ENCODE data around the gene ERBB4. TPM values are rescaled to one million over a fixed set of nuclear protein-coding genes. Genes with fewer than 3 reads are reported as not detected.

Gene ERBB4
- total and polyA plus RNA-seq, 2 of the 8 experiments (the other 6 are each of a cell fraction or from before 2014, with no cell fraction given), result 0.34 to 1.3 TPM

DNA sequence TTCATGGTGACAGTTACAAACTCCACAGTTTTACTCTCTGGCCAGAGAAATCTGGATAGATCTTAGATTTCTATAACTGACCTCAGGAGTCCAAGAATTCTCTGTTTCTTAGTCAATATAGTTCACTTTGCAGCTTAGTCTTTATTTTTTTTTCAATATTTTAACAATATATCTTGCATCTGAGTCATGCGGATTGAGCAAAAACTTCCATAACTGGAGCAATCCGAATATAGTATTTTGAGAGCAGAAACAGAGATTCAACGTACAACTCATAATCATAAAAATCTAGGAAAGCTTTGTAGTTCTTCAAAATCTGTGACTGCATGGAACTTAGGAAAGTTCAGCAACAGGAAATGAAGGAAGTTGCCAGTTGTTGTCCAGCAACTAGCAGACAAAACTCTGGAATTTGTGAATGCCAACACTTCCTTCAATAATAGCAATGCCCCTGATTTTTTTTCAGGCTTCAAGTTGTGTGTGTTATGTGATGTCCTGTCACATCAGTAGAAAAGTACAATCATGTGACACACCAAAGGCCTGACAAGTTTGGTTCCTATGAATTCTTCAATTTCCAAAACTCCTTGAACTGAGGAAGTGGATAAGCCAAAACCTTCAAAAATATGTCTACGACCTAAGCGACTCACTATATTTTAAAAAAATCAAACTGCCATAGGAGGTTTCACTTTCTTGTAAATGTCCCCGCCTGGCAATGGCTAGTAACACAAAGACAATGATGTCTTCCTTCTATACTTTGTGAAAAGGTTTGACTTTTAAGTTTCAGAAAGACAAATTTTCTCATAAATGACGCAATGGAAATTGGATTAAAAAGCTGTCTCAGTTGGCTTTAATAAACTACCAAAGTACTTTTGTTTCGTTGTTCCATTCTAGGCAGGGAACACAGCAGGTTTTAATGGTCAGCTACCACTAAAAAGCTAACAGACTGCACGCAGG, 510.6 kb downstream of the ERBB4 start (continued):
- TF ChIP-seq, protein P1, sequence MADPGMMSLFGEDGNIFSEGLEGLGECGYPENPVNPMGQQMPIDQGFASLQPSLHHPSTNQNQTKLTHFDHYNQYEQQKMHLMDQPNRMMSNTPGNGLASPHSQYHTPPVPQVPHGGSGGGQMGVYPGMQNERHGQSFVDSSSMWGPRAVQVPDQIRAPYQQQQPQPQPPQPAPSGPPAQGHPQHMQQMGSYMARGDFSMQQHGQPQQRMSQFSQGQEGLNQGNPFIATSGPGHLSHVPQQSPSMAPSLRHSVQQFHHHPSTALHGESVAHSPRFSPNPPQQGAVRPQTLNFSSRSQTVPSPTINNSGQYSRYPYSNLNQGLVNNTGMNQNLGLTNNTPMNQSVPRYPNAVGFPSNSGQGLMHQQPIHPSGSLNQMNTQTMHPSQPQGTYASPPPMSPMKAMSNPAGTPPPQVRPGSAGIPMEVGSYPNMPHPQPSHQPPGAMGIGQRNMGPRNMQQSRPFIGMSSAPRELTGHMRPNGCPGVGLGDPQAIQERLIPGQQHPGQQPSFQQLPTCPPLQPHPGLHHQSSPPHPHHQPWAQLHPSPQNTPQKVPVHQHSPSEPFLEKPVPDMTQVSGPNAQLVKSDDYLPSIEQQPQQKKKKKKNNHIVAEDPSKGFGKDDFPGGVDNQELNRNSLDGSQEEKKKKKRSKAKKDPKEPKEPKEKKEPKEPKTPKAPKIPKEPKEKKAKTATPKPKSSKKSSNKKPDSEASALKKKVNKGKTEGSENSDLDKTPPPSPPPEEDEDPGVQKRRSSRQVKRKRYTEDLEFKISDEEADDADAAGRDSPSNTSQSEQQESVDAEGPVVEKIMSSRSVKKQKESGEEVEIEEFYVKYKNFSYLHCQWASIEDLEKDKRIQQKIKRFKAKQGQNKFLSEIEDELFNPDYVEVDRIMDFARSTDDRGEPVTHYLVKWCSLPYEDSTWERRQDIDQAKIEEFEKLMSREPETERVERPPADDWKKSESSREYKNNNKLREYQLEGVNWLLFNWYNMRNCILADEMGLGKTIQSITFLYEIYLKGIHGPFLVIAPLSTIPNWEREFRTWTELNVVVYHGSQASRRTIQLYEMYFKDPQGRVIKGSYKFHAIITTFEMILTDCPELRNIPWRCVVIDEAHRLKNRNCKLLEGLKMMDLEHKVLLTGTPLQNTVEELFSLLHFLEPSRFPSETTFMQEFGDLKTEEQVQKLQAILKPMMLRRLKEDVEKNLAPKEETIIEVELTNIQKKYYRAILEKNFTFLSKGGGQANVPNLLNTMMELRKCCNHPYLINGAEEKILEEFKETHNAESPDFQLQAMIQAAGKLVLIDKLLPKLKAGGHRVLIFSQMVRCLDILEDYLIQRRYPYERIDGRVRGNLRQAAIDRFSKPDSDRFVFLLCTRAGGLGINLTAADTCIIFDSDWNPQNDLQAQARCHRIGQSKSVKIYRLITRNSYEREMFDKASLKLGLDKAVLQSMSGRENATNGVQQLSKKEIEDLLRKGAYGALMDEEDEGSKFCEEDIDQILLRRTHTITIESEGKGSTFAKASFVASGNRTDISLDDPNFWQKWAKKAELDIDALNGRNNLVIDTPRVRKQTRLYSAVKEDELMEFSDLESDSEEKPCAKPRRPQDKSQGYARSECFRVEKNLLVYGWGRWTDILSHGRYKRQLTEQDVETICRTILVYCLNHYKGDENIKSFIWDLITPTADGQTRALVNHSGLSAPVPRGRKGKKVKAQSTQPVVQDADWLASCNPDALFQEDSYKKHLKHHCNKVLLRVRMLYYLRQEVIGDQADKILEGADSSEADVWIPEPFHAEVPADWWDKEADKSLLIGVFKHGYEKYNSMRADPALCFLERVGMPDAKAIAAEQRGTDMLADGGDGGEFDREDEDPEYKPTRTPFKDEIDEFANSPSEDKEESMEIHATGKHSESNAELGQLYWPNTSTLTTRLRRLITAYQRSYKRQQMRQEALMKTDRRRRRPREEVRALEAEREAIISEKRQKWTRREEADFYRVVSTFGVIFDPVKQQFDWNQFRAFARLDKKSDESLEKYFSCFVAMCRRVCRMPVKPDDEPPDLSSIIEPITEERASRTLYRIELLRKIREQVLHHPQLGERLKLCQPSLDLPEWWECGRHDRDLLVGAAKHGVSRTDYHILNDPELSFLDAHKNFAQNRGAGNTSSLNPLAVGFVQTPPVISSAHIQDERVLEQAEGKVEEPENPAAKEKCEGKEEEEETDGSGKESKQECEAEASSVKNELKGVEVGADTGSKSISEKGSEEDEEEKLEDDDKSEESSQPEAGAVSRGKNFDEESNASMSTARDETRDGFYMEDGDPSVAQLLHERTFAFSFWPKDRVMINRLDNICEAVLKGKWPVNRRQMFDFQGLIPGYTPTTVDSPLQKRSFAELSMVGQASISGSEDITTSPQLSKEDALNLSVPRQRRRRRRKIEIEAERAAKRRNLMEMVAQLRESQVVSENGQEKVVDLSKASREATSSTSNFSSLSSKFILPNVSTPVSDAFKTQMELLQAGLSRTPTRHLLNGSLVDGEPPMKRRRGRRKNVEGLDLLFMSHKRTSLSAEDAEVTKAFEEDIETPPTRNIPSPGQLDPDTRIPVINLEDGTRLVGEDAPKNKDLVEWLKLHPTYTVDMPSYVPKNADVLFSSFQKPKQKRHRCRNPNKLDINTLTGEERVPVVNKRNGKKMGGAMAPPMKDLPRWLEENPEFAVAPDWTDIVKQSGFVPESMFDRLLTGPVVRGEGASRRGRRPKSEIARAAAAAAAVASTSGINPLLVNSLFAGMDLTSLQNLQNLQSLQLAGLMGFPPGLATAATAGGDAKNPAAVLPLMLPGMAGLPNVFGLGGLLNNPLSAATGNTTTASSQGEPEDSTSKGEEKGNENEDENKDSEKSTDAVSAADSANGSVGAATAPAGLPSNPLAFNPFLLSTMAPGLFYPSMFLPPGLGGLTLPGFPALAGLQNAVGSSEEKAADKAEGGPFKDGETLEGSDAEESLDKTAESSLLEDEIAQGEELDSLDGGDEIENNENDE (IDR thresholded peaks at IDR 0.05; ENCODE audit: insufficient replicate concordance, low read length), result no peak
- no peak for TF ChIP-seq TAF7 (optimal IDR thresholded peaks at IDR 0.05; ENCODE audit: borderline replicate concordance, low read depth, low read length)
- no peak for TF ChIP-seq SIX5 (IDR thresholded peaks at IDR 0.05; ENCODE audit: low read depth, low read length)
- TF ChIP-seq ASH2L (IDR thresholded peaks at IDR 0.05; ENCODE audit: low read length), result no peak
- no peak for TF ChIP-seq CBX5 (IDR thresholded peaks at IDR 0.05; ENCODE audit: low read depth, low read length)
- TF ChIP-seq BACH1 (IDR thresholded peaks at IDR 0.05; ENCODE audit: low read length), result no peak
- TF ChIP-seq SIN3A (conservative IDR thresholded peaks at IDR 0.05 in 1 of 2, IDR thresholded peaks at IDR 0.05 in 1 of 2; ENCODE audit: low read depth in 1 of 2, low read length in 2 of 2), result no peak
- no peak for TF ChIP-seq EP300 (IDR thresholded peaks at IDR 0.05; ENCODE audit: borderline replicate concordance in 1 of 2, low read depth in 2 of 2, low read length in 2 of 2)
- TF ChIP-seq RXRA (IDR thresholded peaks at IDR 0.05; ENCODE audit: insufficient read depth, low read depth, low read length), result no peak
